Astrocyte (in vitro differentiated cells and primary cell): Measurements from ENCODE around the gene RGS1. TPM values are rescaled to one million over a fixed set of nuclear protein-coding genes. Genes with fewer than 3 reads are reported as not detected.

ENCODE experiments used
- DNase-seq: peaks from one replicate; pipeline ENCODE4 v3.0.0-alpha.2; 2010; ENCODE audit warnings: low read depth
- FAIRE-seq: peaks from 2 replicates; lab custom pipeline; 2011; peaks lifted over from hg19 to GRCh38; lab: Jason Lieb, UNC
- H2AFZ ChIP-seq: 2 replicates; pipeline ENCODE4 v1.6.0; 2012; ENCODE audit warnings: low read depth, low read length, inconsistent platforms
- H3K27ac ChIP-seq: 2 replicates; pipeline ENCODE4 v1.5.1; 2011; ENCODE audit warnings: low read depth, low read length, inconsistent platforms
- H3K27me3 ChIP-seq: 2 replicates; pipeline ENCODE4 v1.6.0; 2011; ENCODE audit warnings: low read length, inconsistent platforms; ENCODE audit not compliant: insufficient read depth
- H3K36me3 ChIP-seq: 2 replicates; pipeline ENCODE4 v1.5.1; 2011; ENCODE audit warnings: low read length, inconsistent platforms; ENCODE audit not compliant: insufficient read depth
- H3K4me1 ChIP-seq: 2 replicates; pipeline ENCODE4 v1.5.1; 2011; ENCODE audit warnings: low read length, inconsistent platforms; ENCODE audit not compliant: insufficient read depth
- H3K4me2 ChIP-seq: 2 replicates; pipeline ENCODE4 v1.6.0; 2012; ENCODE audit warnings: low read length, inconsistent platforms
- H3K4me3 ChIP-seq: 2 replicates; pipeline ENCODE4 v1.5.1; 2011; ENCODE audit warnings: low read depth, mild to moderate bottlenecking, low read length, inconsistent platforms; ENCODE audit not compliant: insufficient read depth
- H3K79me2 ChIP-seq: 2 replicates; pipeline ENCODE4 v1.6.0; 2012; ENCODE audit warnings: mild to moderate bottlenecking, low read length, inconsistent platforms; ENCODE audit not compliant: insufficient read depth
- H3K9ac ChIP-seq: 2 replicates; pipeline ENCODE4 v1.6.0; 2012; ENCODE audit warnings: mild to moderate bottlenecking, low read length, inconsistent platforms
- H3K9me3 ChIP-seq: 2 replicates; pipeline ENCODE4 v1.5.1; 2012; ENCODE audit warnings: low read depth, mild to moderate bottlenecking, low read length, inconsistent platforms; ENCODE audit not compliant: insufficient read depth
- H4K20me1 ChIP-seq: 2 replicates; pipeline ENCODE4 v1.6.0; 2012; ENCODE audit warnings: low read length, inconsistent platforms; ENCODE audit not compliant: insufficient read depth
- H3K27ac Mint-ChIP-seq: one replicate; pipeline ENCODE4 v1.8.0; 2021; ENCODE audit warnings: mild to moderate bottlenecking, mixed read lengths; ENCODE audit not compliant: unreplicated experiment
- H3K27me3 Mint-ChIP-seq: one replicate; pipeline ENCODE4 v1.8.0; 2021; ENCODE audit warnings: low read depth, mixed read lengths; ENCODE audit not compliant: unreplicated experiment
- H3K36me3 Mint-ChIP-seq: one replicate; pipeline ENCODE4 v1.8.0; 2021; ENCODE audit warnings: low read depth, mixed read lengths; ENCODE audit not compliant: unreplicated experiment
- H3K4me1 Mint-ChIP-seq: one replicate; pipeline ENCODE4 v1.8.0; 2021; ENCODE audit warnings: low read depth, mixed read lengths; ENCODE audit not compliant: unreplicated experiment
- H3K4me3 Mint-ChIP-seq: one replicate; pipeline ENCODE4 v1.8.0; 2021; ENCODE audit warnings: mild to moderate bottlenecking, moderate library complexity, mixed read lengths; ENCODE audit not compliant: unreplicated experiment
- H3K9me3 Mint-ChIP-seq: one replicate; pipeline ENCODE4 v1.8.0; 2021; ENCODE audit warnings: mild to moderate bottlenecking, mixed read lengths; ENCODE audit not compliant: unreplicated experiment
- CTCF ChIP-seq: IDR thresholded peaks from 2 replicates; pipeline ENCODE4 v1.5.1; 2011; ENCODE audit warnings: low read depth, mild to moderate bottlenecking, inconsistent platforms, low read length, moderate library complexity; ENCODE audit not compliant: insufficient read depth
- EZH2 ChIP-seq: IDR thresholded peaks from 2 replicates; pipeline ENCODE4 v1.6.1; 2012; ENCODE audit warnings: mild to moderate bottlenecking, low read length, inconsistent platforms; ENCODE audit not compliant: insufficient read depth
- total RNA-seq: library from RNA; stranded (reverse); gene quantifications from 2 replicates; pipeline ENCODE4 v1.2.1, GENCODE V29; 2021

RGS1 gene
- total RNA-seq, 1 donor from 2014 or later, result not detected

GRCh38 chr1:192579010-192579738 is 3.6 kb downstream of the RGS1 start:
- peak overlapping the region; percentile 5 for H3K27ac Mint-ChIP-seq
- Histone ChIP-seq H4K20me1 (no peaks in the 10 kb centered on the region), H3K79me2 (no peaks in the 10 kb centered on the region), H3K4me3 (no peak overlapping the region), H3K9me3 (no peaks in the 10 kb centered on the region), H3K27me3 (no peaks in the 10 kb centered on the region), H3K9ac (no peak overlapping the region), H3K4me2 (no peak overlapping the region), H3K4me1 (peaks cover 4% of the 10 kb centered on the region), H3K27ac (no peak overlapping the region), H3K36me3 (no peaks in the 10 kb centered on the region), H2AFZ (peak overlapping the region; percentile 14)
- DNase-seq (no peak), FAIRE-seq (no peak)
- no peaks in the 10 kb centered on the region for H3K9me3 Mint-ChIP-seq
- H3K4me3 Mint-ChIP-seq, result no peak overlapping the region
- no peaks in the 10 kb centered on the region for H3K36me3 Mint-ChIP-seq
- TF ChIP-seq EZH2 (no peak), CTCF (no peak)
- H3K27me3 Mint-ChIP-seq, result no peaks in the 10 kb centered on the region
- peaks cover 12% of the 10 kb centered on the region for H3K4me1 Mint-ChIP-seq

- Histone ChIP-seq H2AFZ (no peak overlapping the region), H3K4me2 (no peak overlapping the region), H3K79me2 (no peaks in the 10 kb centered on the region), H3K4me1 (peaks cover 4% of the 10 kb centered on the region), H3K27ac (no peak overlapping the region), H3K9ac (no peak overlapping the region), H3K4me3 (no peak overlapping the region), H4K20me1 (no peaks in the 10 kb centered on the region), H3K36me3 (no peaks in the 10 kb centered on the region), H3K27me3 (no peaks in the 10 kb centered on the region), H3K9me3 (no peaks in the 10 kb centered on the region)
- Mint-ChIP-seq H3K4me3 (no peak overlapping the region), H3K4me1 (peaks cover 11% of the 10 kb centered on the region), H3K27me3 (no peaks in the 10 kb centered on the region), H3K27ac (no peak overlapping the region), H3K9me3 (no peaks in the 10 kb centered on the region), H3K36me3 (no peaks in the 10 kb centered on the region)
- TF ChIP-seq CTCF (peak; percentile 51), EZH2 (no peak)
- DNase-seq (peak; percentile 59), FAIRE-seq (peak; percentile 89)
These were observed 4.9 kb downstream of the RGS1 start for GRCh38 chr1:192580351-192580962.
